COLO829 (cell line): ENCODE measurements around the gene SPART.

Experiments
- DNase-seq: peaks from one replicate; pipeline ENCODE4 v3.0.0; 2012; ENCODE audit warnings: low spot score

SPART gene

GRCh38 chr13:36346222-36347083 lies at the start of gene SPART:
SPART (minus strand) TSS chr13:36346394; CDS start chr13:36335830, 10,564 bp downstream.
- DNase-seq = peak; percentile 89

GRCh38 chr13:36395280-36395679 lies 49.1 kb upstream of the SPART start:
- DNase-seq = peak; percentile 65

- no peak for DNase-seq
These were observed 39.3 kb upstream of the SPART start for GRCh38 chr13:36385489-36385888.

- no peak for DNase-seq
These were observed 35.8 kb upstream of the SPART start for GRCh38 chr13:36382030-36382429.

GRCh38 chr13:36377826-36378468 lies 31.8 kb upstream of the SPART start:
- DNase-seq = no peak

GRCh38 chr13:36374063-36374462 lies 27.9 kb upstream of the SPART start:
- DNase-seq = no peak

- no peak for DNase-seq
These were observed 25.0 kb upstream of the SPART start for GRCh38 chr13:36371185-36371584.

GRCh38 chr13:36370108-36370429 lies 23.9 kb upstream of the SPART start:
- no peak for DNase-seq

- DNase-seq = no peak
These were observed 23.3 kb upstream of the SPART start for GRCh38 chr13:36369268-36370107.

GRCh38 chr13:36366031-36366430 lies 19.8 kb upstream of the SPART start:
- no peak for DNase-seq

- DNase-seq = no peak
These were observed 17.2 kb upstream of the SPART start for GRCh38 chr13:36363366-36363863.

GRCh38 chr13:36362914-36363313 lies 16.7 kb upstream of the SPART start:
- DNase-seq = no peak

- no peak for DNase-seq
These were observed 16.1 kb upstream of the SPART start for GRCh38 chr13:36362251-36362650.

GRCh38 chr13:36360903-36361302 lies 14.7 kb upstream of the SPART start:
- no peak for DNase-seq

- no peak for DNase-seq
These were observed 13.2 kb upstream of the SPART start for GRCh38 chr13:36359301-36359950.

- DNase-seq = no peak
These were observed 12.1 kb upstream of the SPART start for GRCh38 chr13:36358175-36358718.

GRCh38 chr13:36357692-36358091 lies 11.5 kb upstream of the SPART start:
- peak; percentile 41 for DNase-seq

- DNase-seq = no peak
These were observed 11.0 kb upstream of the SPART start for GRCh38 chr13:36357231-36357630.

GRCh38 chr13:36356058-36356457 lies 9.9 kb upstream of the SPART start:
- DNase-seq = no peak

GRCh38 chr13:36355632-36356031 lies 9.4 kb upstream of the SPART start:
- no peak for DNase-seq

GRCh38 chr13:36354842-36355623 lies 8.8 kb upstream of the SPART start:
- DNase-seq = no peak
